ENCODE results near the gene KSR1. TPM values are rescaled to one million over a fixed set of nuclear protein-coding genes. Genes with fewer than 3 reads are reported as not detected.

The KSR1 gene
- total RNA-seq, 2 donors from 2014 or later, result 7.9 to 10.2 TPM

- TF ChIP-seq CTCF (IDR thresholded peaks at IDR 0.05), result no peak
- H3K27ac ChIP-seq, result peak overlapping the region in 1 of 2 donors; percentile 31
- H3K4me3 ChIP-seq, result no peak overlapping the region
- H3K36me3 ChIP-seq, result no peaks in the 10 kb centered on the region
- no peaks in the 10 kb centered on the region for H3K27me3 ChIP-seq
- H3K9me3 ChIP-seq, result no peaks in the 10 kb centered on the region
- peaks cover 0 to 17% of the 10 kb centered on the region in 2 donors for H3K4me1 ChIP-seq
- DNase-seq (ENCODE audit: low spot score), result peak; percentile 84
These were observed 93.1 kb downstream of the KSR1 start for GRCh38 chr17:27549251-27549893.

- Histone ChIP-seq H3K27ac (no peak overlapping the region), H3K36me3 (no peaks in the 10 kb centered on the region), H3K4me1 (peaks cover 0 to 24% of the 10 kb centered on the region in 2 donors), H3K27me3 (no peaks in the 10 kb centered on the region), H3K9me3 (no peaks in the 10 kb centered on the region), H3K4me3 (no peak overlapping the region)
- no peak for DNase-seq (ENCODE audit: low spot score)
- TF ChIP-seq CTCF (IDR thresholded peaks at IDR 0.05), result no peak
These were observed 94.2 kb downstream of the KSR1 start for GRCh38 chr17:27550291-27550930.

GRCh38 chr17:27550974-27551505 lies 94.8 kb downstream of the KSR1 start:
- no peak for DNase-seq (ENCODE audit: low spot score)

GRCh38 chr17:27551701-27552248 lies 95.5 kb downstream of the KSR1 start:
- Histone ChIP-seq H3K36me3 (no peaks in the 10 kb centered on the region), H3K27me3 (no peaks in the 10 kb centered on the region), H3K27ac (no peak overlapping the region), H3K4me1 (peaks cover 0 to 24% of the 10 kb centered on the region in 2 donors), H3K4me3 (no peak overlapping the region), H3K9me3 (no peaks in the 10 kb centered on the region)
- no peak for DNase-seq (ENCODE audit: low spot score)
- no peak for TF ChIP-seq CTCF (IDR thresholded peaks at IDR 0.05)

More at GRCh38 chr17:27550974-27551505, 94.8 kb downstream of the KSR1 start:
- Histone ChIP-seq H3K4me3 (no peak overlapping the region), H3K27ac (no peak overlapping the region), H3K9me3 (no peaks in the 10 kb centered on the region), H3K27me3 (no peaks in the 10 kb centered on the region), H3K4me1 (peaks cover 0 to 24% of the 10 kb centered on the region in 2 donors), H3K36me3 (no peaks in the 10 kb centered on the region)
- TF ChIP-seq CTCF (IDR thresholded peaks at IDR 0.05), result no peak

- no peak overlapping the region for H3K27ac ChIP-seq
- no peaks in the 10 kb centered on the region for H3K36me3 ChIP-seq
- DNase-seq (ENCODE audit: low spot score), result no peak
- H3K4me1 ChIP-seq, result peaks cover 0 to 24% of the 10 kb centered on the region in 2 donors
- TF ChIP-seq CTCF (IDR thresholded peaks at IDR 0.05), result no peak
- H3K4me3 ChIP-seq, result no peak overlapping the region
- no peaks in the 10 kb centered on the region for H3K9me3 ChIP-seq
- H3K27me3 ChIP-seq, result no peaks in the 10 kb centered on the region
These were observed 96.1 kb downstream of the KSR1 start for GRCh38 chr17:27552276-27552732.
